SH-SY5Y (cell line): ENCODE measurements around the gene MKX.

ENCODE experiments used
- GATA2 ChIP-seq: IDR thresholded peaks from 2 replicates; pipeline ENCODE4 v1.6.1; 2011; ENCODE audit warnings: mild to moderate bottlenecking, low read depth, low read length
- GATA3 ChIP-seq: IDR thresholded peaks from 2 replicates; pipeline ENCODE4 v1.6.1; 2011; ENCODE audit warnings: low read depth, mild to moderate bottlenecking, low read length, moderate library complexity

- TF ChIP-seq GATA3 (no peak), GATA2 (no peak)
Measured at GRCh38 chr10:27655296-27655695, 90.3 kb downstream of the MKX start.
